Activated CD8-positive, alpha-beta memory T cell treated with anti-CD3 and anti-CD28 coated beads, Interleukin-2, amount 50 U/mL, for 1 hour (primary cell): ENCODE data around the gene ANO4.

Experiments
- DNase-seq: peaks from one replicate; pipeline ENCODE4 v3.0.0-alpha.2; 2020; ENCODE audit errors: extremely low read depth

Gene ANO4

DNA sequence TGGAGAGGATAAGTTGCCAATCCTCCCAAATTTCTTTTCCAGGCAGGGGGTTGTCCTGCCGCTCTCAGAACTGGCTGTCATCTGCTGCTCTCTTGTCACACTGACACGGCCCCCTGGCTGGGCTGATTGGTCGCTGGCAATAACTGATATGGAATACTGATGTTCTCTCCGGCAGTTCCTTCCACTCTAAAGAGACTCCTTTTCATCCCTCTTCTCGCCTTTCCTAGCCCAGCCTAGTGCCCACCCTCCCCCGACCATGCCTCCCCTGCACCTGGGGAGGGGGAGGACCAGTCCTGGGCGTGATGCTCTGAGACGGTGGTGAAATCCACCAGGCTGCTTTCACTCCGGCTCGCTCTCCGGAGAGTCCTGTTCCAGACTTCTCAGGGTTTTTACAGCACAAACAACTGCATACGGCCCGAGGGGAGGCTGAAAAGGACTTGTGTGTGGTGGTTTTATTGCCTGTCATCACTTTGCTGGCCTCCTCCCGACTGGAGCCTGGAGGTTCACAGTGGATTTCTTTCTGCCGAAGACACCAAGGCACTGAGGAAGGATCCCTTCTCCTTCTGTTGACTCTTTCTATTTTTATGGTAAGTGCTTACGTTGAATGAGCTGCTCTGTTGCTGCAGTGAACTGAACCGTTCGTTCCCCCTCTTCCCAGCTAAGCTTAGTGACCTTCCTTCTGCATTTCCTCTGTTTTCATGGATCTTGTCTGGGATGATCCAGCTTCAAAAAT, at the start of gene ANO4:
Gene ANO4 (plus strand): TSS at position 336 of the 733 bp plus-strand sequence. CDS start 107,010 bp downstream, outside the sequence.
- DNase-seq: no peak

DNA sequence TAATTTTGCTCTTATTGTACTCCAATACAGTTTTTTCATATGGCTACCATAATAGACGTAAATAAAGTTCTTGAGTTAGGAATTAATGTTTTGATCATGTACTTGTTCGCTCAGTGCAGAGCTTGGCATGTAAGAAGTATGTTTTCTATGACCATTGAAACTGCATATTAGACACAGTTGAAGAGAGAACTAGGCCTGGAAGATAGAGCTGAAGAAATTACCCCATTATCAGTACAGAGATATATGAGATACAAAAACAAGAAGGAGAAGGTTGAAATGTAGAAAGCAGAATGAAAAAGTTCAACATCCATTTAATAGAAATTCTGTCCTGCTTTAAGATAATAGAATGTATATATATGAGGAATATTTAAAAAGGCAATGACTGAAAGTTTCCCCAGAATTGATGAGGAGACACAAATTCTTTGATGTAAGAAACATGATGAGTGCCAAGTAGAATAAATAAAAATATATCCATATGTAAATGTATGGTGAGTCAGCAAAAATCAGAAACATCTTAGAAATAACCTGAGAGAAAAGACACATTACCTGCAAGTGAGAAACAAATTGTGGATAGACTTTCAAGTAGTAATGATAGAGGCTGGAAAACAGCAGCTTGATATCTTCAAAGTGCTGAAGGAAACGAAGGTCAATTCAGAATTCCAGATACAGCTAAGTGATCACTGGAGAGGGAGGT, 49.1 kb upstream of the ANO4 start:
- no peak for DNase-seq

DNA sequence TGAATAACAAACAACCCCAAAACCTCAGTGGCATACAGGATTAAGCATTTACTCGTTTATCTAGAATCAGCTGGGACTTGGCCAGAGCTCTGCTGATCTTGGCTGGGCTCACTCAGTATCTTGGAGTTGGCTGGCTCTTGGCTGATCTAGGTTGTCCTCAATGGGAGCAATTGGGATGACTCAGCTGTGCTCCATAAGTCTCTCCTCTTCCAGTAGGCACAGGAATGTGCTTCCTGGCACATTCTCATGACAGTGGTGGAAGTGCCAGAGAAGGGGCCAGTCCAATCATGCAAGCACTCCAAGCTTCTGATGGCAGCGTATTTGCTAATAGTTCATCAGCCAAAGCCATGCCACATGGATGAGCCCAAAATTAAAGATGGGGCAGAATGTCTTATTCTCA, 41.7 kb upstream of the ANO4 start:
- DNase-seq: no peak

DNA sequence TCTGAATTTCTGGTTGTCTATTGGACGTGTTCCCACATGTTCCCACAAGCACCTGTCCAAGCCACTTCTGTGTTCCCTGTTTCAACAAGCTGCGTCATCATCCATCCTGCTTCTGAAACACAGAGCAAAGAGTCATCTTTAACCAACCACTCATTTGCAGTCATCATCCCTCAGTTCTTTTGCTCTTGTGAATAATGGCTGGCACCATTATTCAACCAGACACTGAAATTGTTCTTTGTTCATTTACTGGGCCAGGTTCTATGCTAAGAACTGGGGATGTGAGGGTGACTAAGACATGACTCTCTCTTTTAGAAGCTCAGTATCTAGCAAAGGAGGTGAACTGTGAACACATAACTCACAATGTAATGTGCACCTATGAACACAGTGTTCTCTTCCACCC, 40.7 kb upstream of the ANO4 start:
- DNase-seq: no peak

DNA sequence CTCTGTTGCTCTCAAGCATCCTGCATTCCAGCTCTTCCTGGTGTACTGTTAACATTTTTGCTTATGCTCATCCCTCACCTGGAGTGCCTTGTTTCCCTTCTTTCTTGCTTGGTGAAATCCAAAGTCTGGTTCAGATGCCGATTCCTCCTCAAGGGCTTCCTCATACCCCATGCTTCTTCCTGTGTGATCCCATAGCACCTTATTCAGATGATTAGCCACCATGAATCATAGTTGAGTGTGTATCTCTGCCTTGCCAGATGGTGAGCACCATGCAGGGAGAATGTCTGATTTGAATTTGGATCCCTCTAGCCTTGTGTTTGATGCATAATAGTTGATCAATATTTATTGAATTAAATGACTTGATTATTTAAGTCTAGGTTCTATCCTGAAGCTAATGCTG, 39.4 kb upstream of the ANO4 start:
- no peak for DNase-seq

DNA sequence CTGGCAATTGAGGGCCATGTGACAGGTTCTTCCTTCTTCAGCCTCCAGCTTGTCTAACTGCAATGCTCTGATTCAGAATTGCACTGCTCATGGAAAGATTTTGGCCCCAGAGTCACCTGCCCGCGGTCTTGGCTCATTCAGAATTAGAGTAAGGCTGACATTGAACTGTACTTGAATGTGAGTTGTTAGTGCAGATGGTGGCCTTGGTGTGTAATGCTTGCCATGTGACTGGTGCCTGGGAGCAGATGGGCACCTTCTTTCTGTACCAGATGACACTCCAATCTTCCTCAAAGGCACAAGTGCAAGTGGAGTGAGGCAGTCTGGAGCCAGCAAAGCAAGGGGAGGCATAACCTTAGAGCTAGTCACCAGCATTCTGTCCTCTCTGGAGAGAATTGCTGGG, 36.5 kb upstream of the ANO4 start:
- DNase-seq: no peak

DNA sequence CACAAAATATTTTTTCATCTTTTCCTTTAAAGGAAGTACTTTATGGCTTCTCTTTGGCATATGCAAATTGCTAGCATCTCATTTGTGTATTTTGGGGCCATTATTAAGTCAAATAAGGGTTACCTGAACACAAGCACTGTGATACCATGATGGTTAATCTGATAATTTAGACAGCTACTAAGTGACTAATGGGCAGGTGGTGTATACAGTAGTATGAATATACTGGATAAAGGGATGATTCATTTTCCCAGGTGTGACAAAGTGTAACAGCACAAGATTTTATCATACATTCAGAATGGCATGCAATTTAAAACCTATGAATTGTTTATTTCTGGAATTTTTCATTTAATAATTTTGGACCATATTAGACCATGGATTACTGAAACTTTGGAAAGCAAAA, 27.2 kb upstream of the ANO4 start:
- DNase-seq: no peak

DNA sequence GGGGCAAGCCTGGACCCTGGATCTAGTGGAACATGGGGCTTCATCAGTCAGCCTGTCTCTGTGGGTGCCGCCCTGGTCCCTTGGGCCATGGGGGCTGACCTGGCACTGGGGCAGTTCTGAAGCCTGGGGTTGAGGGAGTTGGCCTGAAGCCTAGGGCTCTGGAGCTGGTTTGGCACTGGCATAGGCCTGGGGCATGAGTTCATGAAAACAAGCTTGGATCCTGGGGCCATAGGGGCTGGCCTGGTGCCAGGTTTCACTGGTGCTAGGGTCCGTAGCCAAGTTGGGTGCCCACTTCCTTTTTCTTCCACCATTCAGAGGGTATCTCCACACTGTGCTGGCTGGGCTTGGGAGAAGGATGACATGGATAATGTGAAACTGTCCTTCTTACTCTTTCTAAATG, 26.6 kb upstream of the ANO4 start:
- DNase-seq: no peak

DNA sequence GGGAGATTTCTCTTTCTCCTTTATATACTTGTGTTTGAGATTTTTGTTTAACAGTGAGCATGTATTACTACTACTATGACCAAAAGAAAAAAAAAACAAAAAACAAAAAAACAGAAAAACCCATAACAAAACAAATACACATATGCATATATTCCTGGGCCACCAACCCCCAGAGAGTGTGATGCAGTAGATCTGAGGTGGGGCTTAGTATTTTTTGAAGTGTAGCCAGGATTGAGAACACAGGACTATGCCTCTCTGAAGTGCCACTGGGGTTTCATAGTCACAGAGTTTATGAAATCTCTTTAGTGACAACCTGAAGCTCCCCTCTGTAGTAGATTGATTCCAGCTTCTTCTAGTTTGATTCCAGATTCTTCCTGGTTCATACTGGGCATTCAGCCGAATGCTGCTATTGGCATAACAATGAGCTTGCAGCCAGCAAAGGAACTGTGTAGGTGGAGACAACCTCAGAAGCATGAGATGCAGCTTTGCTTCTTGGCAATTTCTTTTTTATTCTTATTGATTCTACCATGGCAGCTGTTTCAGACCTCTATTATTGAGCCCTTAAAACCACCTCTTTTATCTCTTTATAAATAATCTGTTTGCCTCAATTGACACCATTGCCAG, 15.5 kb upstream of the ANO4 start:
- no peak for DNase-seq

DNA sequence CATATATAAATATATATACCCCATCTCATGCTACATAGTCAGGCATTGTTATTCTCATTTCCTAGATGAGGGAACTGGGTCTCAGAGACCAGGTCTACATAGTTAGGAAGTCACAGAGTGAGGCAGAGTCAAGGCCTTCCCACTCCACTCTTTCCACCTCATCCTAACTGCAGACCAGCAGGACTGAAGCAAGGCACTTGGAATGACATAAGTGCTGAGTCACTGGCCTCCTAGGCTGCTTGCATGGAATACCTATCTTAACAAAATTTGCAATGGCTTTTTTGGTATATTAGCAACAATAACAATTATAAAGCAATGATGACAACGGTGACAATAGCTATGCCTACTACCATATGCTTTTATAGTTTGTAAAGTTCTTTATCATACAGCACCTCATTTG, 5.4 kb upstream of the ANO4 start:
- no peak for DNase-seq

DNA sequence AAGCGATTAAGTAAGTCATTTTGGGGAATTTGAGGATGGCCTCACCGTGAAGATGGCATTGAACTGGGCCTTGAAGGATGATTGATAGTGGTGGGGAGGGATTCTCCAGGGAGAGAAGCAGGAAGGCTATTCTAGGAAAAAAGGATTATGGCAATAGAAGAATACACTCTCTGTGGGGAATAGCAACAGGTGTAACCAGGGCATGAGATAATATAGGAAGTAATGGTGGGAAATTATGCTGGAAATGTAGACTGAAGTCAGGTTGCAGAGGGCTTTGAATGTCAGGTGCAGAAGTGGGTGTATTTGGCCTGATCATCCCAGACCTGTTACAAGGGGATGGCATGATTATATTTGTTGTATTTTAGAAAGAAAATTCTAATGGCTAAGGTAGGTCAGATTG, 4.6 kb upstream of the ANO4 start:
- no peak for DNase-seq

DNA sequence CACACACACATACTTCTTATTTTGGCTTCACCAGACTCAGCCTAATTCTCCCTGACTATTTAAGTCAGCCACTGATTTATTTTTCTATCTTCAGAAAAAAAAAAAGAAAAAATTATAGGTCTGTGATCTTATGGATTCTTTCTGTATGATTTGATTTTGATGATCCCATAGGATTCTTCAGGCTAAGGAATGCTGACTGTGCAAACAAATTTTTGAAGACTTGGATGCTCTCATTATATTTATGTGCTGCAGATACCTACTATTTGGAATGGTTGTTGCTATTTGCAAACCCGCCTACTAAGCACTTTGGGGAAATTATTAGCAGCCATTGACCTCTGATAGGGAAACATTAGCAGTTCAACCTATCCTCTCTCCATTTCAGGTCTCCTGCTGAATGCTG, 4.0 kb upstream of the ANO4 start:
- no peak for DNase-seq

DNA sequence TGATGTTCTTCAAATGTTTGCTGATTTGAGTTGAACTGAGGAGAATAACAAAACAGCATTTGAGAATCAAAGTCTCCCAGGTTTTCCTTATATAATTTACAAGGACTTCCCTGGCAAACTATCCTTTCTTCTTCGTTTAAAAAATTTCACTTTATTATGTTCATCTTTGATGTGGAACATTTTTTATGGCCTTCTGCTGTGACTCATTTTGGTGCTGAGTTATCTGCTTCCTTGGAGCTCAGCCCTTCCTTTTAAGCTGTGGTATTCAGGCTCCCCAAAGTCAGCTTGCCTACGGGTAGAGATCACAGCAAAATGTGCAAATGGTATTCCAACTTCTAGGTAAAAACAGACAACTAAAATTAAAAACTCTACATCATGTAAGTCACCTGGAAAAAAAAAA, 1.4 kb upstream of the ANO4 start:
- no peak for DNase-seq

DNA sequence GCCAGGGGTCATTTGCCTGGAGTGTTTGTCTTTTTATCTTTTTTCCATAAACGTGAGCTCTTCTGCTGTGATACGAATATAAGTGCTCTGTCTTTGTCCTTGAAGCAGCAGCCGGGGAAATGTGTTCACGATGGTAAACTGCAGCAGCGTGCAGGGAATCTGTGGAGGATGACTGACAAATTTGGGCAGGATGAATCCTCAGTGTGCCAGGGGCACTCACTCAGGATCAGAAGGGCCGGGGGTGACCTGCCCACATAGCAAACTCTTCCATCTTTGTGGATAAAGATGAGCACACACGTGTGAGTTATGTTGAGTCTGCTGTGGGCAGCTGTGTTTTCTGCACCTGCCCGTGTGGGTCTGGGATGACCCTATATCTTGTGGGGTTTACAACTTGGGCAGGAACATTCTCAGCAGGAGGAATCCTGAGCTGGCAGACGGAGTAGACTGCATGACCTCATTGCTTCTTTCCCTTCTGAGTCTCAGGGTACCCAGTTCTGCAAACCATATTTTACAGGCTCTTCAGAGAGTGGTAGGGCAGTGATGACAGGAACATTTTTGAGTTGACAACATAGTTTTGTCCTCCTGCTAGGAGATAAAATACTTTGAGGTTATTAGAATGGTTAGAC, 711 bp downstream of the ANO4 start:
- DNase-seq: no peak

DNA sequence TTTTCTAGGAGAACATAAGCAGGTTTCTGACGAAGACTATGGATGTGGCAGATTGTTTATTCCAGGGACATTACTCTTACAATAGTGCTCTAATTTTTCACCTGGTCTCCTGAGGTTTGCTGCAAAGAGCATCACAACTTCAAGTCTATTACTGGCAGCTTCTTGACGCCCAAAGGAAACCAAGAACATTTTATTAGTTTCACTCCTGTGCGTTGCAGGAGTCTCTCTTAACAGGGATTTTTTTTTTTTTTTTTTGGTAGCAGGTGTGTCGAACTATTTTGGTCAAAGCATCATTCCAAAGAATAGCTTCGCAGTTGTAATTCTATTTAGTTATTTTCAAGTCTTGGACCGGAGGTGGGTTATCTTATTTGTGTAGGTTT, 1.2 kb downstream of the ANO4 start:
- DNase-seq: no peak

DNA sequence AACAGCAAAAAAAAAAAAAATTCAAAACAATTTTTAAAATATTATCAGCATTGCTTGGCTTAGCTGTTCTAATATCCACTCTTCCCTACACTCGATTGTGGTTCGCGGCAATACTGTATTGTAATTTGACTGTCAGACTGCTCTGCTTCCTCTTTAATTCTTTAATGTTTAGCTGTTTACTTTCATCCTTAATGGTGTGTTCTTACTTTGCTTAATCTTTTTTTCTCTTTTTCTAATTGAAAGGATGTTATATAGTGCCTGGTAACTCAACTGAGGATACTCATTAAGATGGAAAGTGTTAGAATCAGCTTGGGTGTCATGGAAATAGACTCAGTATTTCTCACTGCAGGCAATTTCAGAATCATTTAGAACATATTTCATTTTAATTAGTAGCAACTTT, 2.0 kb downstream of the ANO4 start:
- DNase-seq: no peak

DNA sequence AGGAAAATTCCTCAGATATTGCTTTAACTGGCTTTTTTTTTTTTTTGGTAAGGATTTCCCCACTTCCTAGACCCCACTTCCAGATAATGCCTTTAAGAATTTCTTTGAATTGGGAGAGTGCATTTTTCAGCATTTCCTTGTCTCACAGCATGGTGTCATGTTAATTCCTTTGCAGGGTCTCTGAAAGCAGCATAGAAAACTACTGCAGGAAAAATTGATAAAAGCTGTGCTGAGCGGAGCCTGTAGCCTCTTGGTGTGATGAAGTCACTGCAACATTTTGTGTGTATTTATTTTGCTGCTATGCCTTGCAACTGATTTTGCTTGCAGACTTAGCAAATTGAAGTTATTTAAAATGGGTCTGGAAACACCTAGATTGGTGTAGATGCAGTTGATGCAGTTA, 2.7 kb downstream of the ANO4 start:
- DNase-seq: no peak

DNA sequence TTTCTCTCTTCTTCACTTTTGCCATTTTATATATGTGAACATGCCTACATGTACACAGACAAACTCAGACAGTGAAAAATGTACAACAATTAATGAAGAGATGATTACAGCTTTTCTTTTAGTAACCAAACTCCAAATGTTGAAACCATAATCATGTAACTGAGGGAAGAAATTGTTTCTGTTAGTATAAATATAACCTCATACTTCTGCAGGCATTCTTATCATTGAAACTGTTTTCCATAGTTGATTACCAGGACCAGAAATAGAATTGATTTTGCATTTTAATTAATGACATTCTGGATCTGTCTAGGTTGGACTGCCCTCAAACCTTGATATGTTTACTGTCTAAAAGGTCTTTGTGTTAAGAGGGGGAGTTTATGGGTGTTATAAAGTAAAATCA, 3.2 kb downstream of the ANO4 start:
- DNase-seq: no peak

DNA sequence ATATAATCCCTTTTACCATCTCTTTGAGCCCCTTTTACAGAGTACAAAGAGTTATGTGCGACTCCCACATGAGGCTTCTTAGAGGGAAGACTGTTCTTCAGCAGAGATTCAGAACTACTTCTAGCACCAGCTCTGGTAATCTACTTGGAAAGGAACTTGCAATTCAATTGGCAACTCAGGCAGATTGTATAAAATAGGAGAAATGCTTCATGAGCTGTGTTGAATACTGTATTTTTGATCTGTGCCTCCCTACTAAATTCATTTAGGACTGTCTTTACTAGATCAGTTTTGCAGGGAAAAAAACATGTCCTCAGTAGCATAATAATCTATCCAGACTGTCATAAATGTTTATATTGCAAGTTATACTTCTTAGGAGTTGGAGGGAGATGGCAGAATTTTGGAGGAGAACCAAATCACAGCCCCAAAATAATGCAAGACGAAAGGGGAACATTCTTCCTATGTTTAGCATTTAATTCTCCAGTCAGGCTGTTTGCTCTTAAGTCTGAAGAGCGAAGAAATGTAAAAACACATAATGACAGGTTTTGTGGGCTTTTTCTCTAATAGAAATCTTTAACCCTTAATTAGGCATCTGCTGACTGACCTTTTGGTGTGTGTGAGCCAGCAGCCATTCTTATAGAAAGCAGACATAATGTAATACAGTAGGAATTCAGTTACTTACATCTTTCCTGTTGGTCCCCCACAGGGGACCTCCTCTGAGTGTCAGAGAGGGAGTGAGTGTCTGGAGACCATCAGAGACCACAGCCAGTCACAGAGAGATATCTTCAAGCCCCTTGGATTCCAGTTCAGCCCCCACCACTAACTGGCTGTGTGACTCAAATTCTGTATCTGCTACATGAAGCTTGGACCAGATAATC, 3.9 kb downstream of the ANO4 start:
- DNase-seq: no peak

DNA sequence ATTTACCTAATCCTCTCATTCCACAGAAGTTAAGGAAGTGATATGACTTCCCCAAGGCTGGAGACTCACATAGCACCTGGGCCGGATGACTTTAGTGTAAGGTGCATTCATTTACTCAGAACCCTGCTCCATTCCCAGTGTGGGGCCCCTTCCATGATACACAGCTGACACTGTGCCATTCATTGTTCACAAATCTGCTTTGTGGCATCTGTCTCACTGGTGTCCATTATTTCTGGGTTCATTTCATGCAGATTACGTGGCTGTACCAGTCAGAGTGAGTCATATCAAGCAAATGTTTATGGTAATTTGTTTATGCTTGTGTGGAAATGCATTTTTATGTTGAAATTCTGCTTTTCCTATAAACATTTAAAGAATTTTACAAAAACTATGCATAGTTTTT, 5.2 kb downstream of the ANO4 start:
- no peak for DNase-seq

DNA sequence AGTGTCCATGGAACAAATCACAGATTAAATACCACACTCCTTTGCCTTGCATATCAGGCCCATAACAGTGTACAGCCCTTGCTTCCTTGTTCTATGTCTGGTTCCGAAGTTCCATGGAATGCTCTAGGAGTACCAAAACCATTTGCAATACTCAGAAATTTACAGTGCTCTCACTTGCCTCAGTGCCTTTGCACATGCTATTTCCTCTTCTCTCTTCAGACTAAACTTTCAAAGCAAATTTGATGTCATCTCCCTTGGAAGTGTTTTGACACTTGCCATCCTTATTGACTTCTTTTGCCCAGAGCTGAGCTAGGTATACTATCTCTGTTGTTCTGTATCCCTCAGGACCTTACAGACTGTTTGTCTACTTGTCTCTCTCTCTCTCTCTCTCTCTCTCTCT, 6.1 kb downstream of the ANO4 start:
- no peak for DNase-seq

DNA sequence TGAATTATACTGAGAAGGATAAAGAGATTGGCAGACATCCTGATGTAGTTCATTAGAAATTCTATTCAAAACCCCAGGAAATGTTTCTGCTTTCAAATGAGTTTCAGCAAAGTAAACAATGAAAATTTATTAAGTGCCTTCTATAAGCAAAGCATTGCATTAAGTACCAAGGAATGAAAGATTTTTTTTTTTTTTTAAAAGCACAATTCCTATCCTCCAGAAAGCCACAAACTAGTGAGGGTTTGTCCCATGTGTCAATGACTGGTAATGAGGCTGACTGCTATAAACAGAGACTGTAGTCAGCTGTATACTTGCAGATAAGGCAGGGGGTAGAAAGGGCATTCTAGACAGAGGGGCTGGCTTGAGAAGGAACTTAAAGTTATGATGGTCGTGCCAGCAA, 6.7 kb downstream of the ANO4 start:
- DNase-seq: no peak
